HG02981 (cell line): ENCODE data around the gene RALGPS1.

Experiments
- ATAC-seq: cut with Tn5 transposase; IDR thresholded peaks from one replicate; pipeline ENCODE4 v1.9.1; 2021; ENCODE audit warnings: mild to moderate bottlenecking, moderate library complexity; ENCODE audit not compliant: unreplicated experiment

The RALGPS1 gene, protein sequence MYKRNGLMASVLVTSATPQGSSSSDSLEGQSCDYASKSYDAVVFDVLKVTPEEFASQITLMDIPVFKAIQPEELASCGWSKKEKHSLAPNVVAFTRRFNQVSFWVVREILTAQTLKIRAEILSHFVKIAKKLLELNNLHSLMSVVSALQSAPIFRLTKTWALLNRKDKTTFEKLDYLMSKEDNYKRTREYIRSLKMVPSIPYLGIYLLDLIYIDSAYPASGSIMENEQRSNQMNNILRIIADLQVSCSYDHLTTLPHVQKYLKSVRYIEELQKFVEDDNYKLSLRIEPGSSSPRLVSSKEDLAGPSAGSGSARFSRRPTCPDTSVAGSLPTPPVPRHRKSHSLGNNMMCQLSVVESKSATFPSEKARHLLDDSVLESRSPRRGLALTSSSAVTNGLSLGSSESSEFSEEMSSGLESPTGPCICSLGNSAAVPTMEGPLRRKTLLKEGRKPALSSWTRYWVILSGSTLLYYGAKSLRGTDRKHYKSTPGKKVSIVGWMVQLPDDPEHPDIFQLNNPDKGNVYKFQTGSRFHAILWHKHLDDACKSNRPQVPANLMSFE

DNA sequence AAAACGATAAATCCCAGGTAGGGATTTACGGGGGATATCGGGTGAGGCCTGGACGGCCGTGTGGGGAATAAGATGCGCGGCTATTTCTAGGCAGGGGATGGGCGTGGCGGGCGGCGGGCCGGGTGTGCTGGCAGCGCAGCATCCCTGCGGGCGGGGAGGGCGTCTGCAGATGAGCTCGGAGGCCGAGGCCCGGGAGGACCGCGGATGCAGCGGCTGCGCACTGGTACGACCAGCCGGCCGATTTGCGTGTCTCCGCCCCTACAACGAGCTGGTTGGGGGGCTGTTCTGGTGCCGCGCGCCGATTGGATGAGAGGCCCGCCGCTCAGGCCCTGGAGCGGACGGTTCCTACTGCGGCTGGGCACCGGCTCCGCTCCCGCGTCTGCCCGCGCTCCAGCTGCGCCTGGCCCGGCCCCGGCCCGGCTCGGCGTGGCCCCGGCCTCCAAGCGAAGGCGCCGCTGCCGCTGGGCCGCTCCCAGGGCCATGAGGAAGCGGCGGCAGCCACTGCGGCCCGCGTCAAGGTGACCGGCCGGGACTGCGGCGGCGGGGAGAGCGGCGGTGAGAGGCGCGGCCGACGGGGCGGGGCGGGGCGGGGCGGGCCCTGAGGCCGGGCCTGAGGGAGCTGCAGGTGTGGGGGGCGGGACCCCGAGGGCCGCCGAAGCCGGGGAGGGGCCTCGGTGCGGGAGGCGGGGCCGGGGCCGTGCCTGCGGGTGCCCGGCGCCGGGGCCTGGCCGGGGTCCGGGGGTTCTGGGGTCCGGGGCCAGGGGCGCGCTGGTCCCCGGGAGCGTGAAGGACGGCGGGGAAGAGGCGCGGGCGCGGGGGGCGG is at the start of gene RALGPS1:
Gene RALGPS1, plus strand, starts transcription at position 325 of the 823 bp plus-strand sequence. CDS start 47,508 bp downstream, outside the sequence.
- ATAC-seq: peak; percentile 97

DNA sequence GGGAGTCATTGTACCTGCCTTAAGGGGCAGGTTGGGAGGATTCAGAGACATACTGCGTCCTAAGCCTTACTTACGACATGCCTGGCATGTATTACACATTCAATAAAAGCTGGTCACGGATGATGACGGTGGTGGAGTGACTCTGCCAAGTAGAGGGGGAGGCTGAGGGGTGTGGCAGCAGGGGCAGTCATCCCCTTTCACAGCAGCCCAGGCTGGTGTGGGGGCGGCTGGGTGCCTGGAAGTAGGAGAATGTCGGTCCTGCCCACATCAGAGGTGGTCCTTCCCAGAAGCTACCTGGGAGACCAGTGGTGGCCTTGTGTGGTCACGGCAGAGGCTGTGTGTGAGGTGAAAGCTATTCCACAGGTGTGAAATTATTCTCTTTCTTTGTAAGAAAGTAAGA is 45.2 kb upstream of the RALGPS1 start:
- no peak for ATAC-seq

DNA sequence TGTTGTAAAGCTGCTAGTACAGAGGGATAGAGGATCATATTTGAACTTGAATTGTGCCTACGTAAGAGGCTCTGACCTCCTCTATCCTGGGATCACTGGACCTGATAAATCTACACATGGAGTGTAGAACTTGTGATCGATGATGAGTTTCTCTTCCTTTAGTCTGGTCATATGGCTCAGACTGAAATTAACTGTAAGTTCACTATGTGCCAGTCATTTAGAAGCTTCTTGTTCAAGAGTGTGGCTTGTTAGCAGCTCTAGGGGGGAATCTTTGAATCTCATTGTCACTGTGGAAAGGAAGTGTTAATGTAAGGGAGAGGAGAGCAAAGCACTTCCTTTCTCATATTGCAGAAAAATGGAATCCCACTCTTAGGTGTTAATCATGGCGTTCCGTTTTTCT is 42.1 kb upstream of the RALGPS1 start:
- ATAC-seq: no peak

DNA sequence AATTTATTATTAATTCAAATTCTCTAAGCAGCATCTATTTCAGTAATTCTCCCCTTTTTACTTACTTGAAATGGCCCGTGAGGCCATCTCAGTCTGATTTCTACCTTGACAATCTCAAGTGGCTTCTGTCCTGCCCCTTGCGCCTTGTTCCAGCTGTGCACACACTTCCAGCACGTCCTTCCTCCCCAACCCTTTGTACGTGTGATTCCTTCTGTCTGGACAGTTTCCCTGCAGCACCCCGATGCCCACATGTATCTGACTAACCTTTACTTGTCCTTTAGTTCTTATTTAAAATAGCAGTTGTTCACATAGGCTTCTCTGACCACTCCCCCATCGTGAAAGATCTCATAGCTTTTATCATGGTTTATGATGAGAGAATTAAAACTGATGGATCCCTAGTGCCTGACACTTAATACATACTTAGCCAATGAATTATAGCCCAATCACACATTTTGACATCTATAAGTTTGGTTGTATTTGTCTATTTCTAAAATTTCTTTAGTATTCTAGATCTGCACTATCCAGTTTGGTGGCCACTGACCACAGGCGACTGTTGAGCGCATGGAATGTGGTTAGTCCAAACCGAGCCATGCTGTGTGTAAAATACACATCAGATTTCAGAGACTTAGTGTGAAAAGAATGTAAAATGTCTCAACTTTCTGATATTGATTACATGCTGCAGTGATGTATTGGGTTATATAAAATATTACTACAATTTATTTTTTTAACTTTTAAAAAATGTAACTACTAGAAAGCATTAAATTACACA is 39.9 kb upstream of the RALGPS1 start:
- no peak for ATAC-seq

DNA sequence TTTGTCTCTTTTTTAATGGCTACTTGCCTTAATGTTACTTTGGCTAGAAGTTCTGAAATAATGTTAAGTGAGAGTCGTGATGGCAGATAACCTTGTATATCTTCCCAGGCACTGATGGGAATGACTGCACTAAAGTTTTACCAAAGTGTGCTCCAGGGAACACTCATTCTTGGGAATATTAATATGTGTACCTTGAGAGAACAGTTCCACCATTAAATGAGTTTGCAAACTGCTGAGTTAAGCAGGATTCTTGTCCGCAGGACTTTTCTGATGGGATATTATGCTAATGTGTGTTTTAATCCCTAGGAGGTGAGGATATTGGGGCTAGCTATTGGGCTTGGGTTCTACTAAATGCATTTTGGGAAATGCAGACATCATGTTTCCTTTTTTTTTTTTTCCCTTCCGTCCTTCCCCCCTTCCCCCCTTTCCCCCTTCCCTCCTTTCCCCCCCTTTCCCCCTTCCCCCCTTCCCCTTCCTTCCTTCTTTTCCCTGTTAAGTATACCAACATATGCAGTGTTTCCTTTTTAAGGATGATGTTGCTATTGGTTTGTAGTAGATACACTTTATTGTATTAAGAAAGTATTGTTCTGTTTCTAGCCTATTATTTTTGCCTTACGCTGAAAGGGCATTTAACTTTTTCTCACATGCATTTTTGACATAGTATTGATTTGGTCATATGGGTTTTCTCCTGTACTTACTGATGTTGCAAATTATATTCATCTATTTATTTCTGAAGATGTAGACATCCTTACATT is 38.6 kb upstream of the RALGPS1 start:
- ATAC-seq: no peak

DNA sequence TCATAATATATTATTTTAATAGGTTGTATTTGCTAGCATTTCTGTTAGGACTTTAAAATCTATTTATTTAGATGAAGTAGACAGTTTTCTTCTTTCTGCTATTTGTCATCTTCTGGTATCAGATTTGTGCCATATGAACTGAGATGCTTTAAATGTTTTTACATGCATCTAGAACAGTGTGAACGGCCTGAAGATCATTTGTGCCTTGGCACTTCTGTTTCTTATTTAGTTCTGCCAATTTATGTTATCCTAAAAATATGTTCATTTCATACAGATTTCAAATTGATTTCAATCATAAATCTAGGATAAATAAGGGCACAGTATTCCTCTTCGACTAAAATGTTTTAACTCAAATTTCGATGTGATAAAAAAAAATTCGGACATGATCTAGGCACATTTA is 38.1 kb upstream of the RALGPS1 start:
- no peak for ATAC-seq

DNA sequence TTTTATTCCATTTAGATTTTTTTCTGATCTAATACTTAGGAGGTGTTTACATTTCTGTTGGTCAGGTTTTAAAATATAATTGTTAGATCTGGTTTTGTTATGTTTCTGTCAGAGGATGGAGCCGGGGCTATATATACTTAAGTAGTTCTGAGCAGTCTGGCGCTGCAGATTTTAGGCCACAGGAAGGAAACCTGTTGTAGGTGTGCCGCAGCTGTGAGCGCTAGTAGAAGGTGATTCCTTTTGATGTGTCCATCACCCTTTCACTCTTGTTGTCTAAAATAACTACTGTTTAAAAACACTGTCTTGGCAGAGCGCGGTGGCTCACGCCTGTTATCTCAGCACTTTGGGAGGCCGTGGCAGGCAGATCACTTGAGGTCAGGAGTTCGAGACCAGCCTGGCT is 37.2 kb upstream of the RALGPS1 start:
- no peak for ATAC-seq

DNA sequence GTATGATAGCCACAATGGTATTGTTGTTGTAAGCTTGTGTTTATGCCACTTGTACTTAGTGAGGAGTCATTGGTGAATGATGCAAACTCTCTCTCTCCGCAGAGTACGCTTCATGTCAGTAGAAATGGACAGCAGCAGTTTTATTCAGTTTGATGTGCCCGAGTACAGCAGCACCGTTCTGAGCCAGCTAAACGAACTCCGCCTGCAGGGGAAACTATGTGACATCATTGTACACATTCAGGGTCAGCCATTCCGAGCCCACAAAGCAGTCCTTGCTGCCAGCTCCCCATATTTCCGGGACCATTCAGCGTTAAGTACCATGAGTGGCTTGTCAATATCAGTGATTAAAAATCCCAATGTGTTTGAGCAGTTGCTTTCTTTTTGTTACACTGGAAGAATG is 35.3 kb upstream of the RALGPS1 start:
- ATAC-seq: no peak

DNA sequence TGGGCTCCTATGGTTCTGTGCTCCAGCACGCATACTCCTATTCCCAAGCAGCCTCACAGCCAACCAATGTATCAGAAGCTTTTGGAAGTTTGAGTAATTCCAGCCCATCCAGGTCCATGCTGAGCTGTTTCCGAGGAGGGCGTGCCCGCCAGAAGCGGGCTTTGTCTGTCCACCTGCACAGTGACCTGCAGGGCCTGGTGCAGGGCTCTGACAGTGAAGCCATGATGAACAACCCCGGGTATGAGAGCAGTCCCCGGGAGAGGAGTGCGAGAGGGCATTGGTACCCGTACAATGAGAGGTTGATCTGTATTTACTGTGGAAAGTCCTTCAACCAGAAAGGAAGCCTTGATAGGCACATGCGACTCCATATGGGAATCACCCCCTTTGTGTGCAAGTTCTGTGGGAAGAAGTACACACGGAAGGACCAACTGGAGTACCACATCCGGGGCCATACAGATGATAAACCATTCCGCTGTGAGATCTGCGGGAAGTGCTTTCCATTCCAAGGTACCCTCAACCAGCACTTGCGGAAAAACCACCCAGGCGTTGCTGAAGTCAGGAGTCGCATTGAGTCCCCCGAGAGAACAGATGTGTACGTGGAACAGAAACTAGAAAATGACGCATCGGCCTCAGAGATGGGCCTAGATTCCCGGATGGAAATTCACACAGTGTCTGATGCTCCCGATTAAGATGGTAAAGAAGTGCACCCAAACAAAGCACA is 34.2 kb upstream of the RALGPS1 start:
- no peak for ATAC-seq

DNA sequence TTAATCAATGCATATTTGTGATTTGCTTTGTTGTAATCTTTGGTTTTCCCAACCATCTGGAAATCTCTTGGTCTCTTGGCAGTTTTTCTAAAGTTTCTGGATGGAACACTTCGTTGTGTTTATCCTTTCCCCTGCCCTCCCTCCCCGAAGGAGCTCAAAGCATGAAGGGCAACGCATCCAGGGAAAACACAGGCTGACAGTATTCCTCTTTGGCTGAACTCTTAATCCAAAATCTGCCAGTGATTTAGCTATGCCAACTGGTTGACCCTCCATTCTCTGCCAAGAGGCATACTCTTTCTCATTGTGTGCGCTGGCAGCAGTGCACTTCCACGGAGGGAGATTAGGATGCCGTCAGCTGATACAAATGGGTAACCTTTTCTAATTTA is 33.6 kb upstream of the RALGPS1 start:
- no peak for ATAC-seq

DNA sequence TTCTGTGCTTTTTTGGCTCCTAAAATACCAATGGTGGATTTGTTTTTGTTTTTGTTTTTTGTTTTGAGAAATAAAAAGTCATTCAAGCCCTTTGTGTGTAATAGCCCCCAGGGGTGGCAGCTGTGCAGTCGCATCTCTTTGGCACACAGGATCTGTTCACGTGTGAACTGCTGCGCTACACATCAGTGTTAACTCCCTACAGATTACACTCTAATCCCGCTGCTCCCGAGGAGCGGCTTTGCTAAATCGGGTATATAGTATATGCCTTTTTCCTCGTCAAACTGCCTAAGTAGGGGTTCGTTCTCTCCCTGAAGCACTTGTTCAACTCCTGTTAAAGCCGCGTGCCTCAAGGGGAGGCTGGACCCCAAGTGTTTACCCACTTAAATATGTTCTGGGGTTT is 31.8 kb upstream of the RALGPS1 start:
- no peak for ATAC-seq

DNA sequence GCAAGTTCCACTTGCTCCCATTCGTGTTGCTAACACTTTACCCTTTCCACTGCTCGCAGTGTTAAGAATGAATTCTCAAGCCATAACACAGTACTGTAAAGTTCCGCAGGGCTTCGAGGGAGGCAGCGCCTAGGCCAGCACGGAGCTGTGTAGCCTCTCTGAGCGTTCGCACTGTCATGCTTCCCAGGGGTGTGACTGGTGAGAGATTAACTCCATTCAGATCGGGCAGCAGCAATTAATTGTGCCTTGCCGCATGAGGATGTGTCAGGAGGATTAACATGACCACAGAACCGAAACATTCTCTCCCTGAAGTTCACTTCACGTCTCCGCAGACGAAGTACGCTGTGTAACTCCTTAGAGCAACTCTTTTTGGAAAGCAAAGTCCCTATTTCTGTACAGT is 30.9 kb upstream of the RALGPS1 start:
- no peak for ATAC-seq

DNA sequence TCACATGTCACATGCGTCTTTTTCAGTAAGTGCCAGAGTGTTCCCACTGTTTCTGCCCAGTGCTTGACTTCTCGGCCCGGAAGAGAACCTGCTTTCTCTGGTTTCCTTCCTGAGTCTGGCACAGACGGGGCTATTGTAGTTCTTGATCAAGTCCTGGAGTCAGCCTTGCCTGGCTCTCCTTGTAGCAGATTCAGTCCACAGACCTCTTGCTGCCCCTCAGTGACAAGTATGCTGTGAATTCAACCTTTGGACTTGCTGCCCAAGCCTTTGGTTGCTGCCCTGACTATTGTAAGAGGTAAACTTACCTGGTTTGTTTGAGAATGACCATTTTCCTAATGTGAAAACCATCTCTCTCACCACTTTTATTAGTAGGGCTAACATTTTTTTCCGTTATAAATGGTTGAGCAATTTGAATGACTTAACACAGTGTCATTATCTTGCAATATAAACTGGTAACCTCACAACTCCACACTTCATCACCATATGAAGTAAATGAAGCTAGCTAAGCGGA is 29.4 kb upstream of the RALGPS1 start:
- ATAC-seq: no peak

DNA sequence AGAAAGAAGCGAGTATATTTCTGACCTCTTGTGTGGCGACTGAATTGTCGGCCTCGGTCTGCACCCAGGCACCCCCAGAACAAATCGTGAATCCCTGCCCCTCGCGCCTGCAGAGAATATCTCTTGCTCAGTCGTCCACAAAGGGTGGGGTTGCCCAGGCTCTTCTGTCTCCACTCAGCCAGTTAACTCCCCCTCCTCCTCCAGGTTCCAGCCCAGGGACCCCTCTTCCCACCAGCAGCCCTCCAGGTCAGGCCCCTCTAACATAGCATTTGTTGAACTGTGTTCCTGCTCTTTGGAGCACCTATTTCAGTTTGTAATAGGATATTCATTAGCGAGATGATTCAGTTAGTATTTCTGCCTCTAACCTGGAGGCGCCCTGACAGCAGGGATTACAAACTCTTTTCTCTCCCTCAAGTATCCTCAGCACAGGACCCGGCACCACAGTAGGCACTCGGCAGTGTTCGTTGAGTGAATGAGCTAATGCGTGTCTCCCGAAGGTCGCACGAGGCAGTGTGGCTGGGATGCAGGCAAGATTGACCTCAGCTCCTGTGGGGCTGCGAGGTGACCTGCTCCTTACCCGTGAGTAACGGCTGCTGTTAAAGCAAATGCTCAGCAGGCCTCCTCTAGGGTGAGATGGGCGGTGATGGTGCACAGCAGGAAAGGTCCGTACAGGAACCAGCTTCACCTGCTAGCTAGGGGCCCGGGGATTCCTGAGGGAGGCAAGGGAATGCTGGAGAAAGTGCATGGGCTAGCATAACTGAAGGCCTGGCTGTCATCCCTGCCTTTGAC is 28.4 kb upstream of the RALGPS1 start:
- no peak for ATAC-seq

DNA sequence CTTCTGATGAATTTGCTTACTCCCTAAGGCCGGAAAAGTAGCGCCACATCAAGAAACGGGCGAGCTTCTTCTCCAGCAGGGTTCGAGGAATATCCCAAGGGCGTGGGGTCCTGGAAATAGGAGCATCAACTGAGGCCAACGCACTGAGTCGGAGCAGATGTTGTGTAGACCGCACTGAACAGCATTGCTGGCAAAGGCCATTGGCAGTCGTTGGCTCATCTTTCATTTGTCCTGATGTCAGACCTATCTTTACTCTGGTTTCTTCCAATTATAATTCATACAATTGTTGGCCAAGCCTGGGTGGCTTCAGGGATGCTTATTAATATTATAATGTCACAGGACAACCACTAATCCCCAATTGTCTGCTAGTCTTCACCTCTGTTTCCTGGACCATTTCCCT is 27.7 kb upstream of the RALGPS1 start:
- ATAC-seq: no peak

DNA sequence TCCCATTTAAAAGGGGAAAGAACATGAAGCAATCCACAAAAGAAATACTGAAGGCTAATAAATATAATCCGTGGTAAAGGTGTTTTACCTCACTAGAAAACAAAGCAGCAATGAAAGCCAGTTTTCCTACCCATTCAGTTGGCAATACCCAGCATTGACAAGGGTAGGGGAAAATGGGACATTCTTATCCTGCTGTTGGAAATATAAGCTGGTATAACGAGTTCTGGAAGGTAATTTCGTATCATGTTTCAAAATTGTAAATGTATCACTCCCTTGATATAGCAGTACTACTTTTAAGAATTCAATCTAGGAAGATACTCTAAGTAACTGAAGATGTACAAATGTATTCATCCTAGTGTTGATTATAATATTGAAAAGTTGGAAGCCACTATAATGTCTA is 22.9 kb upstream of the RALGPS1 start:
- ATAC-seq: no peak

DNA sequence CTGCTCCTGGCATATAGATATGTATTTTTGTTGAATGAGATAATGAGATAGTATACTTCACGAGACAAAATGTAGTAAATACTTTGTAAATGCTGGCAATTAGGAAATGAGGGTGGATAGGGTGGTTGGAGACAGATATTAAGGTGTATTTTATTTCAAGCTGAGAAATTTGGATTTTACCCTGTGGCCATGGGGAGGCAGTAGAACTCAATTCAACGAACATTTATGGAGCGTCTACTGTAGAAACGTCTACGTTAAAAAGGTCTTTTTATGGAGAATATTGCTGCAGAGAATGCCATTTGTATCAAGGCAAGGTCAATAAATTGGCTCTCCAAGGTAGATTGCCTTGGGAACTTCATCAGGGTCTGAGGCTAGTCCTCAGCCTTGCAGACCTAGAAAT is 21.5 kb upstream of the RALGPS1 start:
- ATAC-seq: no peak

DNA sequence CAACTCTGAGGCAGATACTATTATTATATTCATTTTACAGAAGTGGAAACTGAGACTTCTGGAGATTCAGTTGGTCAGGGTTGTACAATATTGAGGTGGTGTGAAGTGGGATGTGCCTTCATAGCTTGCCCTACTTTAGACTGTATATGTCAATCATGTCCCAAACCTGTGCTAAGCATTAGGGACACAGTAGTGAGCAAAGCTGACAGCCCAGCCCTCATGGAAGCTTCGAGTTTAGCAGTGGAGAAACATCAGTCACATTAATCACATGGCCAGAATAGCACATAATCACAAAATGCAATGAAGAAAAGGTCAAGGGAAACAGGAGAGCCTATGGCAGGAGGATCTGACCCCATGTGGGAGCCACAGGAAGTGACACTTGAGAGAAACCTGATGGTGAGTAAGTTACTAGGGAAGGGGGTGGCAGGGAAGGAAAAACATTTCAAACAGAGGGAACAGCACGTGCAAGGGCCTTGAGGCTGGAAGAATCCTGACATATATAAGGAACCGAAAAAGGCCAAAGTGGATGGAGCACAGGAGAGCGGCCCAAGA is 20.5 kb upstream of the RALGPS1 start:
- no peak for ATAC-seq

DNA sequence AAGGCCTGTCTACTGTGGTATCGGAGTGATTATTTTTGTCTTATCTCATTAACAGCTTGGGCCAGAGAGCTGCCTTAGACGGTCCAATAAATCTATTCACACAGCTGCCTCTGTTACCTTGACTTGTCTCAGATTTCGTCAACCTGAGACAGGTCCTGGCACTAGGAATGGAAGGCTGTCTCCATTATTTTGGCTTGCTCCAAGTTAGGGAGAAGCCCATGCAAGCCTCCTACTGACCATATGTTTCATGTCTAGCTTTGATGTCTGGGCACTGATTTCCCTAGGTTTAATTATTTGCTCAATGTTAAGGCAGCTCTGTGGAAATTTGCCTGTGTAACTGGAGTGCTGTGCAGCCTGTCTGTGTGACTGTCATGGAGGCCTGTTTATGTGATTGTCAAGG is 12.4 kb upstream of the RALGPS1 start:
- no peak for ATAC-seq
